Smooth muscle cell (in vitro differentiated cells): Measurements from ENCODE around the gene KSR1. TPM values are rescaled to one million over a fixed set of nuclear protein-coding genes. Genes with fewer than 3 reads are reported as not detected.

Experiments used
- DNase-seq: peaks from one replicate; lab custom pipeline; 2025; ENCODE audit not compliant: unreplicated experiment; lab: John Stamatoyannopoulos, UW
- H2AFZ ChIP-seq: fragments of 200-600 bp; sonication (generic); 2 replicates; pipeline ENCODE4 v1.6.0; 2016; ENCODE audit warnings: antibody characterized with exemption, low read depth, mild to moderate bottlenecking
- H3F3A ChIP-seq: fragments of 200-600 bp; sonication (generic); 2 replicates; pipeline ENCODE4 v1.6.0; 2017; ENCODE audit warnings: antibody characterized with exemption, low read depth
- H3K27ac ChIP-seq: fragments of 200-600 bp; sonication (generic); 2 replicates; pipeline ENCODE4 v1.5.1; 2016; ENCODE audit warnings: low read depth, mild to moderate bottlenecking
- H3K27me3 ChIP-seq: fragments of 200-600 bp; sonication (generic); 2 replicates; pipeline ENCODE4 v1.6.1; 2016; ENCODE audit warnings: low read depth, mild to moderate bottlenecking
- H3K36me3 ChIP-seq: fragments of 200-600 bp; sonication (generic); 2 replicates; pipeline ENCODE4 v1.5.1; 2016; ENCODE audit warnings: low read depth
- H3K4me1 ChIP-seq: fragments of 200-600 bp; sonication (generic); 2 replicates; pipeline ENCODE4 v1.5.1; 2016; ENCODE audit warnings: low read depth
- H3K4me2 ChIP-seq: fragments of 200-600 bp; sonication (generic); 2 replicates; pipeline ENCODE4 v1.6.0; 2016; ENCODE audit warnings: mild to moderate bottlenecking
- H3K4me3 ChIP-seq: fragments of 200-600 bp; sonication (generic); 2 replicates; pipeline ENCODE4 v1.5.1; 2016; ENCODE audit warnings: mild to moderate bottlenecking
- H3K79me2 ChIP-seq: fragments of 200-600 bp; sonication (generic); 2 replicates; pipeline ENCODE4 v1.6.0; 2016; ENCODE audit warnings: low read depth, mild to moderate bottlenecking
- H3K9ac ChIP-seq: fragments of 200-600 bp; sonication (generic); 2 replicates; pipeline ENCODE4 v1.6.0; 2016; ENCODE audit warnings: low read depth
- H3K9me3 ChIP-seq: fragments of 200-600 bp; sonication (generic); replicated peaks from 2 replicates; pipeline ENCODE4 v1.5.1; 2016; ENCODE audit warnings: low read depth
- H4K20me1 ChIP-seq: fragments of 200-600 bp; sonication (generic); 2 replicates; pipeline ENCODE4 v1.6.0; 2016; ENCODE audit warnings: low read depth
- CTCF ChIP-seq: fragments of 200-600 bp; sonication (generic); IDR thresholded peaks from 2 replicates; pipeline ENCODE4 v1.5.1; 2017; ENCODE audit warnings: borderline replicate concordance, mild to moderate bottlenecking, antibody characterized with exemption; ENCODE audit not compliant: insufficient read depth, poor library complexity, severe bottlenecking
- WGBS: methylation state at CpG from one replicate; pipeline ENCODE4 v1.1.7; 2016; ENCODE audit warnings: low lambda C conversion rate; 5-methylcytosine and 5-hydroxymethylcytosine counted together
- polyA plus RNA-seq: library from polyadenylated mRNA; unstranded; fragments of >200 nt; fragmentation: Nextera tagmentation; extraction: Ambion mirVana; gene quantifications from 2 replicates; pipeline ENCODE4 v1.2.1, GENCODE V29; 2016
- total RNA-seq: library from RNA; depleted of rRNA; stranded (reverse); fragments of >200 nt; gene quantifications from 2 replicates; pipeline ENCODE4 v1.2.3, GENCODE V29; 2014

Gene KSR1
- total and polyA plus RNA-seq, 2 experiments from 2014 or later, result 40.4 to 65.1 TPM

DNA sequence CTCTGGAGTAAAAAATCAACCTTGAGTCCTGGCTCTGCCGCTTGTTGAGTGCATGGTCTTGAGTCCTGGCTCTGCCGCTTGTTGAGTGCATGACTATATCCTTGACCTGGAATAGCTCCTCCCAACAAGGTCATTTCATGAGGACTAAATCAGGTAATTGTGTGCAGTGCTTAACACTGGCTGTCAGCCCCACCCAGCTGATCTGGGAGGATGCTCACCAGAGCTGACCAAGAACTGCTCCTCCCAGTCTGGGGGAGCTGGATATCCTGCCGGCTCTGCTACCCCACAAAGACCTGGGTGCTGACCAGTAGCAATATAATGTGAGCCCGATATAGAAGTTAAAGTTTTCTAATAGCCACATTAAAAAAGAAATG, 154.0 kb downstream of the KSR1 start:
- no peak for DNase-seq
- Histone ChIP-seq H3K79me2 (no peaks in the 10 kb centered on the region), H4K20me1 (peaks cover 51% of the 10 kb centered on the region), H3K9me3 (no peaks in the 10 kb centered on the region), H3K4me2 (no peak overlapping the region), H3K9ac (no peak overlapping the region), H3K4me1 (no peaks in the 10 kb centered on the region), H2AFZ (no peak overlapping the region), H3K4me3 (no peak overlapping the region), H3K27me3 (no peaks in the 10 kb centered on the region), H3K36me3 (peaks cover 38% of the 10 kb centered on the region), H3K27ac (no peak overlapping the region), H3F3A (no peaks in the 10 kb centered on the region)
- 96% methylated on average over 4 of the region's 4 CpGs for WGBS
- TF ChIP-seq CTCF, result no peak

GRCh38 chr17:27612160-27612770, 156.0 kb downstream of the KSR1 start:
- Histone ChIP-seq H3F3A (no peaks in the 10 kb centered on the region), H3K4me3 (no peak overlapping the region), H3K79me2 (no peaks in the 10 kb centered on the region), H3K4me1 (no peaks in the 10 kb centered on the region), H3K9ac (no peak overlapping the region), H4K20me1 (peaks cover 65% of the 10 kb centered on the region), H3K9me3 (no peaks in the 10 kb centered on the region), H3K27ac (no peak overlapping the region), H3K4me2 (no peak overlapping the region), H3K27me3 (no peaks in the 10 kb centered on the region), H2AFZ (no peak overlapping the region), H3K36me3 (peaks cover 35% of the 10 kb centered on the region)
- DNase-seq, result no peak
- no peak for TF ChIP-seq CTCF
- 94% methylated on average over 3 of the region's 3 CpGs for WGBS

DNA sequence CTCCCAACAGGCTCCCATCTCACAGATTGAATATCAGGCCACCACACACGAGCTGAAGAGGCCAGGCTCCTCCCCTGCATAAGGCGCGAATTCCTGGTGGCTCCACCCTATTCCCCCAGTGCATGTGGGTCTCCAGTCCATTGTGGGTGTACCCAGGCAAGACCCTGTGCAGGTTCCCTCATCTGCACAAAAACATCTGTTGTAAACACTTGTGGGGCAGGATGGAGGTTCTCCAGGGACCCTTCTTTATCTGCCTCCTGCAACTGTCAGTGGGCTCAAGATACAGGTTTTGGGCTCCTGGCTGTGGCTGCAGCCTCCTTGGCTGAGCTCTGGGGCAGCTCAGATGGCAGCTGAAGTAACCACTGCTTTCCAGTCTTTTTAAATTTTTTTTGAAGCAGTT, 157.2 kb downstream of the KSR1 start:
- Histone ChIP-seq H3K9ac (no peak overlapping the region), H3K36me3 (peaks cover 35% of the 10 kb centered on the region), H2AFZ (no peak overlapping the region), H3K4me3 (no peak overlapping the region), H3K27me3 (no peaks in the 10 kb centered on the region), H3K27ac (no peak overlapping the region), H3F3A (no peaks in the 10 kb centered on the region), H3K4me2 (no peak overlapping the region), H4K20me1 (peaks cover 64% of the 10 kb centered on the region), H3K9me3 (no peaks in the 10 kb centered on the region), H3K79me2 (no peaks in the 10 kb centered on the region), H3K4me1 (no peaks in the 10 kb centered on the region)
- no peak for TF ChIP-seq CTCF
- DNase-seq, result no peak
- 86% methylated on average over 3 of the region's 3 CpGs for WGBS

GRCh38 chr17:27615121-27615520, 158.9 kb downstream of the KSR1 start:
- peaks cover 27% of the 10 kb centered on the region for H3K36me3 ChIP-seq
- H3K9me3 ChIP-seq, result no peaks in the 10 kb centered on the region
- H3K4me3 ChIP-seq, result no peak overlapping the region
- H3K9ac ChIP-seq, result no peak overlapping the region
- H3K4me2 ChIP-seq, result no peak overlapping the region
- WGBS, result 95% methylated on average over 1 of the region's 1 CpG
- H3F3A ChIP-seq, result no peaks in the 10 kb centered on the region
- H4K20me1 ChIP-seq, result peaks cover 65% of the 10 kb centered on the region
- no peak for DNase-seq
- no peaks in the 10 kb centered on the region for H3K27me3 ChIP-seq
- no peak overlapping the region for H2AFZ ChIP-seq
- no peak overlapping the region for H3K27ac ChIP-seq
- no peak for TF ChIP-seq CTCF
- no peaks in the 10 kb centered on the region for H3K79me2 ChIP-seq
- no peaks in the 10 kb centered on the region for H3K4me1 ChIP-seq
